RWPE2 (cell line): ENCODE measurements around the gene AIFM3.

Experiments
- ATAC-seq: fragments of 200-7000 bp; cut with Tn5 transposase; 3 replicates; pipeline ENCODE4 v1.9.1; 2021; ENCODE audit warnings: low read depth
- DNase-seq: peaks from one replicate; pipeline ENCODE4 v3.0.0-alpha.2; 2020; ENCODE audit warnings: low spot score
- H3K27ac ChIP-seq: fragments of 450-650 bp; 2 replicates; pipeline ENCODE4 v1.5.1; 2017; ENCODE audit warnings: mild to moderate bottlenecking; ENCODE audit not compliant: poor library complexity, severe bottlenecking
- H3K27me3 ChIP-seq: fragments of 250-450 bp; sonication (Bioruptor Pico); 2 replicates; pipeline ENCODE4 v1.5.1; 2021; ENCODE audit warnings: mild to moderate bottlenecking, moderate library complexity; ENCODE audit not compliant: insufficient read depth, poor library complexity, severe bottlenecking
- H3K36me3 ChIP-seq: fragments of 250-450 bp; sonication (Bioruptor Pico); 2 replicates; pipeline ENCODE4 v1.5.1; 2020; ENCODE audit warnings: low read depth, mild to moderate bottlenecking, moderate library complexity
- H3K4me1 ChIP-seq: fragments of 250-450 bp; sonication (Bioruptor Pico); 2 replicates; pipeline ENCODE4 v1.5.1; 2021; ENCODE audit warnings: mild to moderate bottlenecking, moderate library complexity; ENCODE audit not compliant: insufficient read depth, poor library complexity, severe bottlenecking
- H3K4me3 ChIP-seq: fragments of 250-450 bp; sonication (Bioruptor Pico); 2 replicates; pipeline ENCODE4 v1.5.1; 2021; ENCODE audit warnings: mild to moderate bottlenecking, moderate library complexity; ENCODE audit not compliant: severe bottlenecking
- H3K9me3 ChIP-seq: fragments of 250-450 bp; sonication (Bioruptor Pico); 2 replicates; pipeline ENCODE4 v1.5.1; 2021; ENCODE audit warnings: mild to moderate bottlenecking, moderate library complexity; ENCODE audit not compliant: severe bottlenecking
- CTCF ChIP-seq: fragments of 450-650 bp; IDR thresholded peaks from one replicate; pipeline ENCODE4 v1.5.1; 2017; ENCODE audit warnings: mild to moderate bottlenecking, moderate library complexity; ENCODE audit not compliant: poor library complexity, severe bottlenecking

Gene AIFM3

GRCh38 chr22:20973634-20974286 lies 6.7 kb downstream of the AIFM3 start:
- Histone ChIP-seq H3K4me1 (no peaks in the 10 kb centered on the region), H3K27ac (no peak overlapping the region), H3K4me3 (no peak overlapping the region), H3K9me3 (no peaks in the 10 kb centered on the region), H3K36me3 (no peaks in the 10 kb centered on the region), H3K27me3 (no peaks in the 10 kb centered on the region)
- ATAC-seq (no peak), DNase-seq (no peak)
- TF ChIP-seq CTCF, result no peak

DNA sequence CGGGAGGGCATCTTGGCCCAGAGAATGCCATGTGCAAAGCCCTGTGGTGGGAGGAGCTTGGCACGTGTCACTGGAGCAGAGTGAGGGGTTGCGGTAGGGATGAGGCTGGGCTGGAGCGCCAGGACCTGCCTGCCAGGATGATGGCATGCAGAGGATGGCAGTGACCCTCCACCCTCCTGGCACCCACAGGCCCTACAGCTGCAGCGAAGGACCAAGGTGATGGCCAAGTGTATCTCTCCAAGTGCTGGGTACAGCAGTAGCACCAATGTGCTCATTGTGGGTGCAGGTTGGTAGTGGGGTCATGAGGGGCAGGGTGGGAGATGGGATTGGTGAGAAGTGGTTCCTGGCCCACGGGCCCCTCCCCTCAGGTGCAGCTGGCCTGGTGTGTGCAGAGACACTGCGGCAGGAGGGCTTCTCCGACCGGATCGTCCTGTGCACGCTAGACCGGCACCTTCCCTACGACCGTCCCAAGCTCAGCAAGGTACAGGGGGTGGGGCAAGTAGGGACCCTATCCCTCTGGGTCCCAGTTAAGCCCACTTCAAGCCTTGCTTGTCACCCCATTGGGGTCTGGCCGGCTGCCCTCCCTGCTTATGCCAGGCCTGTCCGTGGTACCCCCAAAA lies 7.4 kb downstream of the AIFM3 start:
- H3K36me3 ChIP-seq, result no peaks in the 10 kb centered on the region
- ATAC-seq (no peak; the same call in 2 of the 3 replicates), DNase-seq (no peak)
- H3K27me3 ChIP-seq, result no peaks in the 10 kb centered on the region
- H3K4me1 ChIP-seq, result no peaks in the 10 kb centered on the region
- no peak for TF ChIP-seq CTCF
- H3K4me3 ChIP-seq, result no peak overlapping the region
- H3K9me3 ChIP-seq, result no peaks in the 10 kb centered on the region
- H3K27ac ChIP-seq, result no peak overlapping the region

DNA sequence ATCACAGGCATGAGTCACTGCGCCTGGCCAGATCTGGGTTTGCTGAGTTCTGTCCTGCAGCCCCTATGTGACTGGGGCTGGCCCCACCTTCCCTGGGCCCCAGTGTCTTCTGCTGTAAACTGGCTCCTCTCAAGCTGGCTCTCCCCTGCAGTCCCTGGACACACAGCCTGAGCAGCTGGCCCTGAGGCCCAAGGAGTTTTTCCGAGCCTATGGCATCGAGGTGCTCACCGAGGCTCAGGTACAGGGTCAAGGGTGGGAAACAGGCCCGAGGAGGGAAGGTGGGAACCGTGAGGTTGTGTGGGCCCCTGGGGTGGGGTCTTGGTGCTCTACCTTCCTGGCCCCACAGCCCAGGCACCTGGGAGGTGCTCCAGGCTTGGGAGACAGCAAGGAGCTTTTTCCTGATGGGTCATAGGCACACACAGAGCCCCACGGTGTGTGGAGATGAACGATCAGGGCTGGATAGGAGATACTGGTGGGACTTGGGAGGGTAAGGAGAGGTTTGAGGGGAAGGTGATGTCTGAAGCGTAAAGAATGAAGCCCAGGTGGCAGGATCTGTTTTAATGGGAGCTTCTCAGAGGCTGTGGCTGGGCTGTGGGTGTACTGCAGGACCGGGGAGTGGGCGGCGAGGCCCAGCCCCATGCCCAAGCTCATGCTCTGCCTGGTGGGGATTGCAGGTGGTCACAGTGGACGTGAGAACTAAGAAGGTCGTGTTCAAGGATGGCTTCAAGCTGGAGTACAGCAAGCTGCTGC lies 8.7 kb downstream of the AIFM3 start:
- no peaks in the 10 kb centered on the region for H3K36me3 ChIP-seq
- no peaks in the 10 kb centered on the region for H3K27me3 ChIP-seq
- DNase-seq (no peak), ATAC-seq (no peak)
- no peaks in the 10 kb centered on the region for H3K4me1 ChIP-seq
- H3K27ac ChIP-seq, result no peak overlapping the region
- H3K4me3 ChIP-seq, result no peak overlapping the region
- no peak for TF ChIP-seq CTCF
- H3K9me3 ChIP-seq, result no peaks in the 10 kb centered on the region

DNA sequence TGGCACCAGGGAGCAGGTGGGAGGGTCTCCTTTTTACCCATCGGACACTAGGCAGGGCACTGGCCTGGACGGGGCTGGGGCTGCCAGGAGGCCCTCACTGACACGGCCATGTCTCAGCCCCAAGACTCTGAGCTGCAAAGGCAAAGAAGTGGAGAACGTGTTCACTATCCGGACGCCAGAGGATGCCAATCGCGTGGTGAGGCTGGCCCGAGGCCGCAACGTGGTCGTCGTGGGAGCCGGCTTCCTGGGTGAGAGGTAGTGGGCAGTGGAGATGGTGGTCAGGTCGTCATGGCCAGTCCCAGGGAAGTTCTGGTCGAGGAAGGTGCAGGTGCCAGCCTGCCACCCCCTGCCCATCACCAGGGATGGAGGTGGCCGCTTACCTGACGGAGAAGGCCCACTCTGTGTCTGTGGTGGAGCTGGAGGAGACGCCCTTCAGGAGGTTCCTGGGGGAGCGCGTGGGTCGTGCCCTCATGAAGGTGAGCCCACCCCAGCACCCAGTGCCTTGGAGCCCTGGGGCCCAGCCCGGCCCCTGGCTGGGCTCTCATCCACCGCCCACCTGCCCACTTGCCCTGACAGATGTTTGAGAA lies 9.3 kb downstream of the AIFM3 start:
- no peaks in the 10 kb centered on the region for H3K36me3 ChIP-seq
- ATAC-seq, result no peak
- no peak for DNase-seq
- no peaks in the 10 kb centered on the region for H3K4me1 ChIP-seq
- H3K27ac ChIP-seq, result no peak overlapping the region
- H3K4me3 ChIP-seq, result no peak overlapping the region
- no peaks in the 10 kb centered on the region for H3K9me3 ChIP-seq
- no peaks in the 10 kb centered on the region for H3K27me3 ChIP-seq
- no peak for TF ChIP-seq CTCF
